OCI-LY3 (cell line): ENCODE data around the gene RLN1.

Experiments
- CTCF ChIP-seq: fragments of 200-600, 300-600 bp; sonication (generic); IDR thresholded peaks from 2 replicates; pipeline ENCODE4 v1.5.1; 2014; ENCODE audit warnings: antibody characterized with exemption, low read length, low read depth
- EZH2phosphoT487 ChIP-seq: fragments of 200-600 bp; shearing (Covaris generic); IDR thresholded peaks from 2 replicates; pipeline ENCODE4 v1.6.1; 2018; ENCODE audit warnings: antibody characterized with exemption, mixed run types, low read depth

DNA sequence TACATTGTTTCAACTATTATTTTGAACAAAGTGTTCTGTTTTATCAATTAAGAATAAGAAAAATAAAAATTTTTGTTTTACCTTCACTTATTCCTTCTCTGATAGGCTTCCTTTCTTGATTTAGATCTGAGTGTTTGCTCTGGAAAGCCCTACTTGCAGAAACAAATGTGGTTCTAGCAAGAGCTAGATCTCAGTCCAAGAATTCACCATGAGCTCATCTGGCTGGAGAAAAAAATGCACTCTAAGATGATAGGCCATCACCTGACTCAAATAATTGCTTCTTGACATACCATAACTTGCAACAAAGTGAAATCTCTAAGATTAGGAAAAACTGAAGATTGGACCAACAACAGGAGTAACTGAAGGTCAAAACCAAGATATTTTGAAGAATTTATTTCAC, 28.8 kb downstream of the RLN1 start:
- TF ChIP-seq CTCF (no peak), EZH2phosphoT487 (no peak)
